GM21367 (cell line): Measurements from ENCODE around the gene ADCYAP1R1.

Experiments
- ATAC-seq: cut with Tn5 transposase; IDR thresholded peaks from one replicate; pipeline ENCODE4 v1.9.1; 2021; ENCODE audit not compliant: unreplicated experiment

Gene ADCYAP1R1

GRCh38 chr7:31051598-31052486, at the start of gene ADCYAP1R1:
ADCYAP1R1 (plus strand) TSS chr7:31052308; CDS start chr7:31063265, 10,957 bp downstream.
- ATAC-seq: no peak

DNA sequence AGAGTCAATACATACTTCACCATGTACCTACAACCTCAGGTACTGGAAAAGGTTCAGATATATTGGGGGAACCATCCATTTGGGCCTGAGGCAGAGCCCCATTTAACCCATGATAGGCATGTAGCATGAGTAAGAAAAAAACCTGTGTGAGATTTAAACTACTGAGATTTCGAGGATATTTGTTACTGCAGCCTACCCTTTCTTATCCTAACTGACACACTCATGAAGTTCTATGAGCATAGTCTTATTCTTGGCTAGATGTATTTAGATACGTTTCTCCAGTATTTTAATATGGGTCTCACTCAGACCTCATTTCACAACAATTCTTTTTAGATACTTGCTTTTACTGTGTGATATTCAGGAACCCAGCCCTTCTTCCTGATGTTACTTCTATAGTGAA, 49.0 kb upstream of the ADCYAP1R1 start:
- ATAC-seq: no peak

- no peak for ATAC-seq
Observed at GRCh38 chr7:31003721-31004120, 48.4 kb upstream of the ADCYAP1R1 start.

DNA sequence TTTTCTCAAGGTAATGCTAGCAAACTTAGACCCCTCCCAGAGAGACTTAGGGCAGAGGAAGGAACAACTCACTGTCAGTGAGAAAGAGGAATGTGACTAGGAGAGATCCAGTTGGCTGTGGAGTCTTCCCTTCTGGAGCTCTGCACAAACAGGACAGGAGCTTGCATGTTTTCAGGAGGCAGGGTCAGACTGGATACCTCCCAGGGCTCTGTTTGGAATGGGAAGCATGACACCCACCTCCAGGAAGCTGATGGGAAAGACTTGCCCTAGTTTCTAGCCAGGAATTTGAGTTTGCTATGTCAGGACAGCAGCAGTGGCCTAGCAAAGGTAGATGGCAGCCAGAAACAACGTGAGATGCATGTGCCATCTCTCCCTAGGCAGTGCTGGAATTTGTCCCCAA, 47.7 kb upstream of the ADCYAP1R1 start:
- ATAC-seq: no peak

DNA sequence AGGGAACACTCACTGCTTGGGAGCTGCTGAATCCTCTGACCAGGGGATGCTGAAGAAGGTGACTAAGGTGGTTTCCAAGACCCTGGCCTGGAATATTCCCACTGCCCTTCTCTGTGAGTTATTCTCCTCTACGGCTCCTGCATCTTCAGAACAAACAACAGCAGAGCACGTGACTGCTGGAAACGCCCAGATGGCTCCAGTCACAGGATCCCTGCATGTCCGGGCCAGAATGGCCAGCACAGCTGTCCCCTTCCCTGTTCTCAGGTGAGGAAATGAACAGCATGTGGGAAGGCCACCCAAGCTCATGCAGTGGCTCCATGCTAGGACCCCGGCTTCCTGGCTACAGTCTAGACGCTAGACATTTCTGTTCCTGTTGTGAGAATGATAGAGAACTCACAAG, 45.3 kb upstream of the ADCYAP1R1 start:
- no peak for ATAC-seq

DNA sequence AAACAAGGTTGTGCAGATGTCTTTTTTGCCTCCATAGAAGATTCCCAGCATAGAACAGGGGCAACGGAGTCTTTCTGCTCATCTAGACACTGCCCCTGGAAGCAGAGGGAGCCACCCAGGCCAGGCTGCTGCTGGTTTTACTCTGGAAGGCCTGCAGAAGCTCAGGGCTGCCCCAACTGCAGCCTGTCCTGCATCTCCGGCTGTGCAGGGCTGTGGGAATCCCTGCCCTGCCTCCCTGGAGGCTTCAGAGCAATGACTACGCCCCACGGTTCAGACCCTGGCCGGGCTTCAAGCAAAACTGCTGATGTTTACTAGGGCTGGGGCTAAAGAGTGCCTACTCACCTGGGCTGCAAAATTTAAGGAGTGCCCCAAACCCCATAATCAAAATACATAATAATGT, 44.5 kb upstream of the ADCYAP1R1 start:
- no peak for ATAC-seq

GRCh38 chr7:31014826-31015225, 37.3 kb upstream of the ADCYAP1R1 start:
- no peak for ATAC-seq

DNA sequence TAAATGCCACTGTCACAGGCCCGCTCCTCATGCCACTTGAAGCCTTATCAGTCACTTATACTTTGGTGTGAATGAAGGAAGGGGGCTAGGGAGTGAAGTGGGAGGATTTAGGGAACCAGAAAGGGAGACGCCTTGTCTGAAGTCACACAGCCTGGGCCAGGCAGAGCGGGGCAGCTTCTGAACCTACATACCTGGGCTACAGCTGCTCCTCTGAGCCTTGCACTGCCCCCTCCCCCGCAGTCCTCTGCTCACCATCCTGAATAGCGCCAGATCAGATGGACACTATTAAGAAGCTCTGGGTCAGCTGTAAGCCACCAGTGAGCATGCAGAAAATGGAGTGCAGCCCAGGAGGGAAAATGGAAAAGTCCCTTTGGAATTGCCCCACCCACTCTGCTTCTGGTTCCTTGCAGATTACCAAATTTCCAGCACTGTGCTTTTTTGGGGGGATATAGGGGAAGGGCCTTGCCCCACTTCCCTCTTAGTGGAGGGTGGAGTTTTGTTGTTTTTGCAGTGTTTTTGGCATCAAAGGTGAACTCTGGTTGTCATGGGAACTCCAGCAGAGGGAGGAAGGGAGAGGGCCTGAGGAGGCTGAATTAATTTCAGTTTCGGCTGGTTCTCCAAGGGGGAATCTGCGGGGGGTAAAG, 35.0 kb upstream of the ADCYAP1R1 start:
- ATAC-seq: no peak

GRCh38 chr7:31017721-31018120, 34.4 kb upstream of the ADCYAP1R1 start:
- no peak for ATAC-seq

DNA sequence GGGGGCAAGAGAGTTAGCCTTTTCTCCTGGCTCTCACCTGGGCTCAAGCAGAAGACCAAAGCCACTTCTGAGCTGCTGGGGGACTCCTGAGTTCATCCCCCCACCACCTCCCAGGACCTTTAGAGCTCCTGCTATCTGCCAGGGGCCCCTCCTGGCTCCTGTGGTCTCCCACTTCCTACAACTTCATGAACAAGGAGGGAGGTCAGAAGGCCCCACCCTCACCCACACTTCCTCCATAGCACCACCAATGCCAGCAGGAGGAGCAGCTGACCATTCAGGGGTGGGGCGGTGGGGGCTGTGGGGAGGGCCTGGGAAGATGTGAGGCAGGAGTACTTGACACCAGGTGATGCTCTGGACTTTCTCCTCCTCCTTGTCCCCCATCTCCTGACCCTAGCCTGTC, 32.6 kb upstream of the ADCYAP1R1 start:
- no peak for ATAC-seq

GRCh38 chr7:31020161-31020560, 31.9 kb upstream of the ADCYAP1R1 start:
- no peak for ATAC-seq

GRCh38 chr7:31020652-31021051, 31.5 kb upstream of the ADCYAP1R1 start:
- no peak for ATAC-seq

DNA sequence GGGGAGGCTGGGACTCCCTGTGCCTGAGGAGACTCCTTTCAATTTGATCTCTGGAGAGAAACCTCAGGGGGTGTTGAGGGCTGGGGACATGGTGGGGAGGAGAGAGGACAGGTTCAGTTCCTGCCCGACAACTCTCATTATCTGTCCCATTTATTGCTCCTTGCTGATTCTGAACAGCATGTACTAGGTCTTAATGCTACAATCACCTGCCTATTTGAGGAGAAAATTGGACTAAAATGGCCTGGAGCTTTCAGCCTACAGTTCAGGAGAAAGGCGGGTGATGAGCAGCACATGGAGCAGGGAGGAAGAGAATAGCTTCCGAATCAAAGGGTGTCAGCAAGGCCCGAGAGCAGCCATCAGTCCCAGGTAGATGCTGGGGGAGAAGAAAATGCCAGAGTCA, 30.0 kb upstream of the ADCYAP1R1 start:
- no peak for ATAC-seq

DNA sequence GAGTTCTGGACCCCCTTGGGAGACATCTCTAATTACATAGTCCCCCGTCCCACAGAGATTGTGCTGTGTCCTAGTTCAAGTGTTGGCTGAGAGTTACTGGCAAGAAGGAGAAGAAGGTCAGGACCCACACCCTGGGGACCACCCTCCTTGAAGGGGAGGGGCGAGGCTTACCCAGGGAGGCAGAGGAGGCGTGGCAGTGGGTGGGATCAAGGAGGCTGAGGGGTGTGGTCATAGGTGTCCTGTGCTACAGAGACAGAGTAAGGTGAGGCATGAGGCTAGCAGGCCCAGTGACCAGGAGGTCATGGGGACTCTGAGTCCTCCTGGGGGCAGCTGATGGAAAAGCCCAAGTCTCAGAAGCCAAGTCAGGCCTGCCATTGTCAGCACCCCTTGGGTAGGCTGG, 29.4 kb upstream of the ADCYAP1R1 start:
- no peak for ATAC-seq

- ATAC-seq: no peak
Observed at GRCh38 chr7:31023877-31024276, 28.2 kb upstream of the ADCYAP1R1 start.

DNA sequence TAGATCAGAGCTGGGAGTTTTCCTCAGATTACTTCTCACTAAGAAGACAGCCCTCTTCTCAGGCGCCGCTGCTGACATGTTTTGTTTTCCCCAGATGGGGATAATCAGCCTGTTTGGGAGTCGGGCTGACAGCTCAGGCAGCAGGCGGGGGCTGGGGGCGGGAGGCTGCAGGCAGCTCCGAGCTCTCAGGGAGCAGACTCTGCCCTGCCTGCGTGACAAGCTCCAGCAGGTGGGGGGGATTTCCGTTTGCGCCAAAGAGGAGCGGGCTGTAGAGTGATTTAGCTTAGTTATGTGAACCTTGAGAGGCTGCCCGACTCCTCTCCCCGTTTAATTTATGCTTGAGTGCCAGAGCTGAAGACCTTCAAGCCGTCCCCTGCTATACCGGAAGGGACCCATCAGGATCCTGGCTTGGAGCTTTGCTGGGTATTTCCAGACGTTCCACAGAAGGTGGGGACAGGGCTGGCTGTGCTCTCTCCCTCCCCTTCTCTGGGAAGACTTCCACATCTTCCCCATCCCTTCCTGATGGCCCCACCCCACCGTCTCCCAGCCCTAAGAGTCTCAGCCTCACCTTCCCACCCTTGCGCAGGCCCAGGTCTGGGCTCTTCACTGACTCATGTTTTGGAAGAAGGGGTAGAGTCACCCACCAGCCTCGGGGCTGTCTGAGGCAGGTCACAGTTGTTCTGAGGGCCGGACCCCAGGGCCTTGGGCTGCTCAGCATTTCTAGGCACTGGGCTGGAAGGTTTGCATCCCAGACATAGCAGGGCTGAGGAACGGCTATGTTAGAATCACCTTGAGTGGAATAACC, 24.7 kb upstream of the ADCYAP1R1 start:
- ATAC-seq: no peak

- ATAC-seq: no peak
Observed at GRCh38 chr7:31028006-31028405, 24.1 kb upstream of the ADCYAP1R1 start.

DNA sequence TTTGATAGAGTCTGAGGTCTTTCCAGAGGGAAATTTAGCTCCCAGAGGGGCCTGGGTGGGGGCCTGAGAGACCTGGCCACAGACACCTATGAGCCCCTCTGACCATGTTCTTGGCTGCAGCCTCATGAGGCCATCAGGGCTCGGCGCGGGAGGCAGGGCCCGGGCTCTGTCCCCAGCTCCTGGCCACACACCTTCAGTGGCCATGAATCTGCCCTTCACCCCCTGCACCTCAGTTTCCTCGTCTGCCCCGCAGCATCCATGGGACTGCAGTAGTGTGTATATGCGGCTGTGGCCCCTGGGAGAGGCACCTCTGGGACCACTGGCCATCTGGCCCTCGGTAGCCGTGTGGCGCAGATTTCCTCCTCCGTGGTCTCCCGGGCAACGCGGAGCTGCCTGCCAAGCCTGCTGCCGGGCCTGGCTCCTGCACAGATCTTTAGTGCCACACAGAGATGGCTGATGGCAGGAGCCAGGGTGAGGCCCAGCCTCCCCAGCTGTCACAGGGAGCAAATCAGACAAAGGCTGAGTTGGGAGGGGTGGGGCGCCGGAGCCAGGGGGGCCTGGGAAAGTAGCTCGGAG, 23.6 kb upstream of the ADCYAP1R1 start:
- no peak for ATAC-seq

GRCh38 chr7:31029251-31030042, 22.7 kb upstream of the ADCYAP1R1 start:
- no peak for ATAC-seq

GRCh38 chr7:31033674-31034300, 18.3 kb upstream of the ADCYAP1R1 start:
- ATAC-seq: no peak
